ENCODE results near the gene CFAP221.

The CFAP221 gene

GRCh38 chr2:119659601-119660342, 115.5 kb downstream of the CFAP221 start:
- no peak overlapping the region for H3K4me3 ChIP-seq (ENCODE audit: low read length in 2 of 2)
- H3K36me3 ChIP-seq (ENCODE audit: control insufficient read depth in 2 of 2, insufficient read depth in 2 of 2, low read length in 2 of 2) = no peaks in the 10 kb centered on the region
- H3K4me1 ChIP-seq (ENCODE audit: control insufficient read depth, insufficient read depth, low read length) = peaks cover 22% of the 10 kb centered on the region
- H3K9ac ChIP-seq (ENCODE audit: low read length in 2 of 2) = no peak overlapping the region
- H3K27me3 ChIP-seq (ENCODE audit: control insufficient read depth in 1 of 2, insufficient read depth in 2 of 2, low read length in 2 of 2) = no peaks in the 10 kb centered on the region
- no peaks in the 10 kb centered on the region for H3K9me3 ChIP-seq (ENCODE audit: control insufficient read depth in 2 of 2, low read length in 2 of 2)
- no peak overlapping the region for H3K27ac ChIP-seq (ENCODE audit: low read length)

- no peak overlapping the region for H3K4me3 ChIP-seq (ENCODE audit: low read length in 2 of 2)
- H3K9me3 ChIP-seq (ENCODE audit: control insufficient read depth in 2 of 2, low read length in 2 of 2) = no peaks in the 10 kb centered on the region
- no peaks in the 10 kb centered on the region for H3K27me3 ChIP-seq (ENCODE audit: control insufficient read depth in 1 of 2, insufficient read depth in 2 of 2, low read length in 2 of 2)
- H3K9ac ChIP-seq (ENCODE audit: low read length in 2 of 2) = no peak overlapping the region
- no peak overlapping the region for H3K27ac ChIP-seq (ENCODE audit: low read length)
- H3K4me1 ChIP-seq (ENCODE audit: control insufficient read depth, insufficient read depth, low read length) = peaks cover 22% of the 10 kb centered on the region
- no peaks in the 10 kb centered on the region for H3K36me3 ChIP-seq (ENCODE audit: control insufficient read depth in 2 of 2, insufficient read depth in 2 of 2, low read length in 2 of 2)
These were observed 116.1 kb downstream of the CFAP221 start for GRCh38 chr2:119660343-119660658.

GRCh38 chr2:119662297-119662696, 118.0 kb downstream of the CFAP221 start:
- no peaks in the 10 kb centered on the region for H3K36me3 ChIP-seq (ENCODE audit: control insufficient read depth in 2 of 2, insufficient read depth in 2 of 2, low read length in 2 of 2)
- peaks cover 7% of the 10 kb centered on the region for H3K4me1 ChIP-seq (ENCODE audit: control insufficient read depth, insufficient read depth, low read length)
- no peaks in the 10 kb centered on the region for H3K9me3 ChIP-seq (ENCODE audit: control insufficient read depth in 2 of 2, low read length in 2 of 2)
- H3K4me3 ChIP-seq (ENCODE audit: low read length in 2 of 2) = no peak overlapping the region
- H3K27ac ChIP-seq (ENCODE audit: low read length) = no peak overlapping the region
- H3K9ac ChIP-seq (ENCODE audit: low read length in 2 of 2) = no peak overlapping the region
- H3K27me3 ChIP-seq (ENCODE audit: control insufficient read depth in 1 of 2, insufficient read depth in 2 of 2, low read length in 2 of 2) = no peaks in the 10 kb centered on the region

GRCh38 chr2:119668546-119668945, 124.3 kb downstream of the CFAP221 start:
- H3K4me1 ChIP-seq (ENCODE audit: control insufficient read depth, insufficient read depth, low read length) = peaks cover 3% of the 10 kb centered on the region
- no peak overlapping the region for H3K27ac ChIP-seq (ENCODE audit: low read length)
- no peaks in the 10 kb centered on the region for H3K9me3 ChIP-seq (ENCODE audit: control insufficient read depth in 2 of 2, low read length in 2 of 2)
- H3K9ac ChIP-seq (ENCODE audit: low read length in 2 of 2) = no peak overlapping the region
- no peaks in the 10 kb centered on the region for H3K36me3 ChIP-seq (ENCODE audit: control insufficient read depth in 2 of 2, insufficient read depth in 2 of 2, low read length in 2 of 2)
- H3K27me3 ChIP-seq (ENCODE audit: control insufficient read depth in 1 of 2, insufficient read depth in 2 of 2, low read length in 2 of 2) = no peaks in the 10 kb centered on the region
- no peak overlapping the region for H3K4me3 ChIP-seq (ENCODE audit: low read length in 2 of 2)

GRCh38 chr2:119671016-119671415, 126.8 kb downstream of the CFAP221 start:
- peak overlapping the region; percentile 37 for H3K27ac ChIP-seq (ENCODE audit: low read length)
- H3K36me3 ChIP-seq (ENCODE audit: control insufficient read depth in 2 of 2, insufficient read depth in 2 of 2, low read length in 2 of 2) = no peaks in the 10 kb centered on the region
- H3K27me3 ChIP-seq (ENCODE audit: control insufficient read depth in 1 of 2, insufficient read depth in 2 of 2, low read length in 2 of 2) = no peaks in the 10 kb centered on the region
- H3K4me3 ChIP-seq (ENCODE audit: low read length in 2 of 2) = no peak overlapping the region
- H3K9me3 ChIP-seq (ENCODE audit: control insufficient read depth in 2 of 2, low read length in 2 of 2) = no peaks in the 10 kb centered on the region
- peaks cover 12% of the 10 kb centered on the region for H3K4me1 ChIP-seq (ENCODE audit: control insufficient read depth, insufficient read depth, low read length)
- H3K9ac ChIP-seq (ENCODE audit: low read length in 2 of 2) = no peak overlapping the region

- Histone ChIP-seq H3K9me3 (ENCODE audit: control insufficient read depth in 2 of 2, low read length in 2 of 2) (no peaks in the 10 kb centered on the region), H3K9ac (ENCODE audit: low read length in 2 of 2) (no peak overlapping the region), H3K36me3 (ENCODE audit: control insufficient read depth in 2 of 2, insufficient read depth in 2 of 2, low read length in 2 of 2) (no peaks in the 10 kb centered on the region), H3K27ac (ENCODE audit: low read length) (no peak overlapping the region), H3K4me1 (ENCODE audit: control insufficient read depth, insufficient read depth, low read length) (peaks cover 12% of the 10 kb centered on the region), H3K27me3 (ENCODE audit: control insufficient read depth in 1 of 2, insufficient read depth in 2 of 2, low read length in 2 of 2) (no peaks in the 10 kb centered on the region), H3K4me3 (ENCODE audit: low read length in 2 of 2) (no peak overlapping the region)
These were observed 127.5 kb downstream of the CFAP221 start for GRCh38 chr2:119671752-119672151.

GRCh38 chr2:119672161-119672862, 128.1 kb downstream of the CFAP221 start:
- Histone ChIP-seq H3K27ac (ENCODE audit: low read length) (peak overlapping the region; percentile 18), H3K36me3 (ENCODE audit: control insufficient read depth in 2 of 2, insufficient read depth in 2 of 2, low read length in 2 of 2) (no peaks in the 10 kb centered on the region)

GRCh38 chr2:119673796-119674195, 129.5 kb downstream of the CFAP221 start:
- Histone ChIP-seq H3K36me3 (ENCODE audit: control insufficient read depth in 2 of 2, insufficient read depth in 2 of 2, low read length in 2 of 2) (no peaks in the 10 kb centered on the region), H3K9me3 (ENCODE audit: control insufficient read depth in 2 of 2, low read length in 2 of 2) (no peaks in the 10 kb centered on the region), H3K27ac (ENCODE audit: low read length) (no peak overlapping the region), H3K9ac (ENCODE audit: low read length in 2 of 2) (no peak overlapping the region), H3K27me3 (ENCODE audit: control insufficient read depth in 1 of 2, insufficient read depth in 2 of 2, low read length in 2 of 2) (no peaks in the 10 kb centered on the region), H3K4me1 (ENCODE audit: control insufficient read depth, insufficient read depth, low read length) (peaks cover 17% of the 10 kb centered on the region), H3K4me3 (ENCODE audit: low read length in 2 of 2) (no peak overlapping the region)

More at GRCh38 chr2:119672161-119672862, 128.1 kb downstream of the CFAP221 start:
- no peaks in the 10 kb centered on the region for H3K9me3 ChIP-seq (ENCODE audit: control insufficient read depth in 2 of 2, low read length in 2 of 2)
- no peak overlapping the region for H3K9ac ChIP-seq (ENCODE audit: low read length in 2 of 2)
- no peaks in the 10 kb centered on the region for H3K27me3 ChIP-seq (ENCODE audit: control insufficient read depth in 1 of 2, insufficient read depth in 2 of 2, low read length in 2 of 2)
- peaks cover 12% of the 10 kb centered on the region for H3K4me1 ChIP-seq (ENCODE audit: control insufficient read depth, insufficient read depth, low read length)
- H3K4me3 ChIP-seq (ENCODE audit: low read length in 2 of 2) = no peak overlapping the region

- Histone ChIP-seq H3K4me3 (ENCODE audit: low read length in 2 of 2) (peak overlapping the region; percentile 20 to 40), H3K9ac (ENCODE audit: low read length in 2 of 2) (peak overlapping the region in 1 of 2 donors; percentile 21), H3K9me3 (ENCODE audit: control insufficient read depth in 2 of 2, low read length in 2 of 2) (no peaks in the 10 kb centered on the region), H3K27ac (ENCODE audit: low read length) (peak overlapping the region; percentile 87), H3K36me3 (ENCODE audit: control insufficient read depth in 2 of 2, insufficient read depth in 2 of 2, low read length in 2 of 2) (no peaks in the 10 kb centered on the region), H3K4me1 (ENCODE audit: control insufficient read depth, insufficient read depth, low read length) (peaks cover 22% of the 10 kb centered on the region), H3K27me3 (ENCODE audit: control insufficient read depth in 1 of 2, insufficient read depth in 2 of 2, low read length in 2 of 2) (no peaks in the 10 kb centered on the region)
These were observed 130.7 kb downstream of the CFAP221 start for GRCh38 chr2:119674711-119675500.

GRCh38 chr2:119678021-119678656, 133.9 kb downstream of the CFAP221 start:
- Histone ChIP-seq H3K27ac (ENCODE audit: low read length) (peak overlapping the region; percentile 64), H3K36me3 (ENCODE audit: control insufficient read depth in 2 of 2, insufficient read depth in 2 of 2, low read length in 2 of 2) (peaks cover 3 to 5% of the 10 kb centered on the region in 2 donors), H3K4me1 (ENCODE audit: control insufficient read depth, insufficient read depth, low read length) (peaks cover 24% of the 10 kb centered on the region), H3K4me3 (ENCODE audit: low read length in 2 of 2) (peak overlapping the region in 1 of 2 donors; percentile 90), H3K9me3 (ENCODE audit: control insufficient read depth in 2 of 2, low read length in 2 of 2) (no peaks in the 10 kb centered on the region), H3K9ac (ENCODE audit: low read length in 2 of 2) (no peak overlapping the region), H3K27me3 (ENCODE audit: control insufficient read depth in 1 of 2, insufficient read depth in 2 of 2, low read length in 2 of 2) (no peaks in the 10 kb centered on the region)

Data from stomach smooth muscle (tissue), 2 donors.